ENCODE measurements around the gene AMER3. TPM values are rescaled to one million over a fixed set of nuclear protein-coding genes. Genes with fewer than 3 reads are reported as not detected.

Gene AMER3
- total and polyA plus RNA-seq, 2 of the 4 experiments (the other 2 are of a cell fraction) = not detected

DNA sequence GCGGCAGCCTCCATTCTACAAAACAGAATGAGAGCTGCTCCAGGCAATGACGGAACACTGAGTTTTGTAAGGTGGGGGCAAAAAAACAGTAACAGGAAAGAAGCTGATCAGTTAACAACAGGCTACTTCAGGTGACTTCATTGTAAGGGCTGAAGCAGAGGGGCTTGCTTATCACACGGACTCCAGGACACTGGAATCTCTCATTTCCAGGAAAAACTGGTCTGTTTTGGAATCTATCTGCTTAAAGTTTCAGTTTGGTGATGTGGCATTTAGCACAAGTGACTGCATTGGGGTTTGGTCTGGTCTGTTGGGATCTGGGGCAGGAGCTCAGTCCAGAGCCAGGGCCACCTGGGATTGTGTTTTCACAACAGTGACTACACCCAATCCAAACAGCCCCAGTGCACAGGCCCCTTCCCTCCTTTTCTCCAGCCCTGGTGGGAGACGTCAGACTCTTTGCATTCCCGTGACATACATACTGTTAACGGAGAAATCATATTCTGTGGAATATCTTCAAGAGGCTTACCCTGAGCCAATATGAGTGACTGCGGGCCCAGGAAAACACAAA lies 14.1 kb downstream of the AMER3 start:
- H3K14ac ChIP-seq (replicated peaks; ENCODE audit: low read depth, low read length) = no peak overlapping the region
- no peaks in the 10 kb centered on the region for H3K79me1 ChIP-seq (ENCODE audit: low read depth in 1 of 2, low read length in 2 of 2)
- no peak overlapping the region for H3K4ac ChIP-seq (ENCODE audit: low read depth, low read length)
- no peak overlapping the region for H2AK9ac ChIP-seq (replicated peaks; ENCODE audit: low read depth, low read length, poor library complexity)
- no peak overlapping the region for H3K4me3 ChIP-seq (ENCODE audit: insufficient read depth, low read depth, low read length)
- POLR2A ChIA-PET (ENCODE audit: unreplicated experiment) = no interaction called here
- dilution Hi-C loops (cut with HindIII; ENCODE audit: low sequenced_read_pairs, unreplicated experiment) (no loop called here), intact Hi-C loops (cut with micrococcal nuclease) (no loop called here), in situ Hi-C loops (cut with MboI; ENCODE audit: low sequenced_read_pairs) (no loop called here)
- H3K23ac ChIP-seq (ENCODE audit: low read depth, low read length) = no peak overlapping the region
- no peak overlapping the region for H3K27ac ChIP-seq (ENCODE audit: insufficient read depth, low read length)
- H3K9me1 ChIP-seq (ENCODE audit: insufficient read depth, low read length) = no peaks in the 10 kb centered on the region
- no peak for DNase-seq
- no peak overlapping the region for H3K4me2 ChIP-seq (ENCODE audit: low read depth, low read length)
- no peak overlapping the region for H2BK120ac ChIP-seq (ENCODE audit: low read depth, low read length)
- H3K9me3 ChIP-seq (ENCODE audit: control insufficient read depth, insufficient read depth, low read length) = no peaks in the 10 kb centered on the region
- no peak overlapping the region for H2BK20ac ChIP-seq (ENCODE audit: low read depth, low read length)
- no peak overlapping the region for H2BK15ac ChIP-seq (ENCODE audit: low read depth, low read length)
- H4K8ac ChIP-seq (ENCODE audit: low read depth in 2 of 2, low read length in 2 of 2) = no peak overlapping the region
- no peak overlapping the region for H2AFZ ChIP-seq (replicated peaks; ENCODE audit: low read length, poor library complexity)
- no peaks in the 10 kb centered on the region for H3K36me3 ChIP-seq (ENCODE audit: control insufficient read depth, insufficient read depth, low read length)
- H3K9ac ChIP-seq (ENCODE audit: low read depth, low read length) = no peak overlapping the region
- WGBS, 2 experiments (ENCODE audit: extremely low coverage in 2 of 2, insufficient read length in 1 of 2) = 0% methylated on average over 1 of the region's 7 CpGs; no CpG with 5 or more reads in 1 of the 2 experiments
- H3K18ac ChIP-seq (ENCODE audit: low read depth, low read length) = no peak overlapping the region
- TF ChIP-seq FOS (IDR thresholded peaks at IDR 0.05; ENCODE audit: low read depth, low read length) = no peak
- no peak for TF ChIP-seq POLR2A (IDR thresholded peaks at IDR 0.05; ENCODE audit: low read depth, low read length)
- TF ChIP-seq RFX5 (IDR thresholded peaks at IDR 0.05; ENCODE audit: low read depth, low read length) = no peak
- TF ChIP-seq CHD1 (IDR thresholded peaks at IDR 0.05; ENCODE audit: low read depth, low read length) = no peak
- no peak overlapping the region for H3K56ac ChIP-seq (ENCODE audit: extremely low read depth, insufficient read depth, low read length)
- no peaks in the 10 kb centered on the region for H3K4me1 ChIP-seq (ENCODE audit: control insufficient read depth, insufficient read depth, low read length)
- H2BK5ac ChIP-seq (ENCODE audit: low read depth, low read length, poor library complexity, severe bottlenecking) = no peak overlapping the region
- H4K5ac ChIP-seq (ENCODE audit: low read depth, low read length) = no peak overlapping the region
- H4K91ac ChIP-seq (ENCODE audit: insufficient read depth, low read depth, low read length) = no peak overlapping the region
- no peaks in the 10 kb centered on the region for H3K27me3 ChIP-seq (ENCODE audit: control insufficient read depth, insufficient read depth, low read length)
- CTCF ChIA-PET = no interaction called here
- no peak for ATAC-seq (ENCODE audit: low read depth)
- H4K20me1 ChIP-seq (ENCODE audit: insufficient read depth, low read length) = no peaks in the 10 kb centered on the region
- no TSS peak for BruUV-seq (replicated peaks)
- H2AK5ac ChIP-seq (ENCODE audit: low read depth, low read length) = no peak overlapping the region
